Measurements from ENCODE around the gene SLC22A7. TPM values are rescaled to one million over a fixed set of nuclear protein-coding genes. Genes with fewer than 3 reads are reported as not detected.
"Not testable (repeated sequence)": the region's sequence is repeated elsewhere in the genome, so short reads cannot be mapped to it uniquely, and the experiment has no call there.

The SLC22A7 gene
- total and polyA plus RNA-seq, 2 of the 8 experiments (the other 6 are each of a cell fraction or from before 2014, with no cell fraction given) = not detected

- H2BK20ac ChIP-seq (ENCODE audit: low read length); H4K8ac ChIP-seq (ENCODE audit: extremely low read depth, insufficient read depth, low read length); H3K79me1 ChIP-seq (ENCODE audit: low read depth, low read length); H3K4ac ChIP-seq (replicated peaks; ENCODE audit: insufficient read length, low read depth, low read length); POLR2A ChIA-PET (ENCODE audit: partially characterized antibody); H3K79me2 ChIP-seq (ENCODE audit: control insufficient read depth in 1 of 2, insufficient read depth in 2 of 2, low read length in 2 of 2); H3K23ac ChIP-seq (ENCODE audit: insufficient read length); H2BK120ac ChIP-seq (replicated peaks; ENCODE audit: low read depth, low read length); H4K91ac ChIP-seq (replicated peaks; ENCODE audit: insufficient read length, low read length); H2AK5ac ChIP-seq (ENCODE audit: low read depth, low read length); H4K5ac ChIP-seq (ENCODE audit: insufficient read length, low read depth, low read length); H3K18ac ChIP-seq (ENCODE audit: extremely low read depth, low read length); H3K9me3 ChIP-seq (ENCODE audit: insufficient read depth in 2 of 2, low read depth in 1 of 2, low read length in 1 of 2); H2BK5ac ChIP-seq (ENCODE audit: low read depth, low read length); H2BK15ac ChIP-seq (ENCODE audit: low read length); FAIRE-seq; H3K56ac ChIP-seq (replicated peaks; ENCODE audit: insufficient read length, low read depth, low read length); H3K27ac ChIP-seq (ENCODE audit: low read depth, low read length); H3K9ac ChIP-seq (replicated peaks in 1 of 4; ENCODE audit: extremely low read depth in 1 of 4, low read depth in 3 of 4, low read length in 3 of 4); H4K20me1 ChIP-seq (replicated peaks in 1 of 2; ENCODE audit: control insufficient read depth in 1 of 2, insufficient read depth in 2 of 2, low read length in 2 of 2); H3K14ac ChIP-seq (ENCODE audit: insufficient read length); H3K27me3 ChIP-seq (replicated peaks in 1 of 4; ENCODE audit: control insufficient read depth in 3 of 4, extremely low read depth in 1 of 4, insufficient read depth in 3 of 4, low read length in 3 of 4); H3K4me1 ChIP-seq (replicated peaks in 1 of 4; ENCODE audit: control insufficient read depth in 3 of 4, insufficient read depth in 4 of 4, low read length in 3 of 4); H2BK12ac ChIP-seq (ENCODE audit: low read depth, low read length); H3K4me2 ChIP-seq (ENCODE audit: insufficient read depth in 1 of 2, low read depth in 2 of 2, low read length in 2 of 2); DNase-seq (ENCODE audit: low read depth in 1 of 2, low spot score in 2 of 2); H3K23me2 ChIP-seq (ENCODE audit: low read depth, low read length); H3K4me3 ChIP-seq (ENCODE audit: extremely low read depth in 1 of 4, insufficient read depth in 2 of 4, low read depth in 3 of 4, low read length in 4 of 4); H2AFZ ChIP-seq (ENCODE audit: low read length): not testable (repeated sequence)
- CTCF ChIA-PET (ENCODE audit: partially characterized antibody) = interaction anchor here (0.6 to 0.8 kb wide), 2 partner anchors 90 to 139 kb away, joined by 3 to 4 read pairs; no protein-coding TSS in a partner anchor
- H3K36me3 ChIP-seq (ENCODE audit: control insufficient read depth in 2 of 4, insufficient read depth in 4 of 4, low read length in 3 of 4) = peaks cover 5 to 22% (median 17%) of the 10 kb centered on the region in 4 experiments; a peak in 7 of 8 replicates
- WGBS, 2 experiments (ENCODE audit: extremely low coverage in 1 of 2, insufficient coverage in 1 of 2, insufficient read length in 1 of 2, insufficient replicate concordance in 2 of 2, low coverage in 1 of 2, low lambda C conversion rate in 2 of 2, missing lambda C conversion rate in 1 of 2) = 87% methylated on average over 5 of the region's 5 CpGs; no CpG with 5 or more reads in 1 of the 2 experiments
Measured at GRCh38 chr6:43351951-43352350, 53.9 kb downstream of the SLC22A7 start.

Small RNA genes lying within 50 kb of the gene (small RNA-seq; reads per million reads assigned to genes)
- gene RPL12P47 (ENCODE audit: insufficient read depth) = not detected

Other genes starting within 250 kb of the SLC22A7 start
- 10.8 and 11.4 TPM in 2 replicates for gene CUL7, start 244.4 kb upstream of the SLC22A7 start, total RNA-seq (2021; fragmentation: NEBNext Ultra II Directional; extraction: Animal tissue kit (Norgen Biotek cat#: 25700))
- 15.0 and 19.1 TPM in 2 replicates for gene CUL7, start 244.4 kb upstream of the SLC22A7 start, polyA plus RNA-seq (2011; rRNA removed)
- 97.7 and 99.9 TPM in 2 replicates for gene MRPL2, start 238.8 kb upstream of the SLC22A7 start, total RNA-seq (2021; fragmentation: NEBNext Ultra II Directional; extraction: Animal tissue kit (Norgen Biotek cat#: 25700))
- gene MRPL2, start 238.8 kb upstream of the SLC22A7 start, polyA plus RNA-seq (2011; rRNA removed) = 58.7 and 61.0 TPM in 2 replicates
- 27.7 and 28.5 TPM in 2 replicates for gene KLC4, start 238.6 kb upstream of the SLC22A7 start, total RNA-seq (2021; fragmentation: NEBNext Ultra II Directional; extraction: Animal tissue kit (Norgen Biotek cat#: 25700))
- gene KLC4, start 238.6 kb upstream of the SLC22A7 start, polyA plus RNA-seq (2011; rRNA removed) = 15.7 and 23.8 TPM in 2 replicates
- gene PTK7, start 221.9 kb upstream of the SLC22A7 start, total RNA-seq (2021; fragmentation: NEBNext Ultra II Directional; extraction: Animal tissue kit (Norgen Biotek cat#: 25700)) = 130 and 138 TPM in 2 replicates
- 110 and 133 TPM in 2 replicates for gene PTK7, start 221.9 kb upstream of the SLC22A7 start, polyA plus RNA-seq (2011; rRNA removed)
- 49.0 and 52.7 TPM in 2 replicates for gene SRF, start 127.0 kb upstream of the SLC22A7 start, total RNA-seq (2021; fragmentation: NEBNext Ultra II Directional; extraction: Animal tissue kit (Norgen Biotek cat#: 25700))
- 69.5 and 88.6 TPM in 2 replicates for gene SRF, start 127.0 kb upstream of the SLC22A7 start, polyA plus RNA-seq (2011; rRNA removed)
- gene CUL9, start 116.1 kb upstream of the SLC22A7 start, total RNA-seq (2021; fragmentation: NEBNext Ultra II Directional; extraction: Animal tissue kit (Norgen Biotek cat#: 25700)) = 9.8 and 10.5 TPM in 2 replicates
- 7.7 and 10.2 TPM in 2 replicates for gene CUL9, start 116.1 kb upstream of the SLC22A7 start, polyA plus RNA-seq (2011; rRNA removed)
- 33.9 and 37.2 TPM in 2 replicates for gene DNPH1, start 68.8 kb upstream of the SLC22A7 start, total RNA-seq (2021; fragmentation: NEBNext Ultra II Directional; extraction: Animal tissue kit (Norgen Biotek cat#: 25700))
- 134 and 168 TPM in 2 replicates for gene DNPH1, start 68.8 kb upstream of the SLC22A7 start, polyA plus RNA-seq (2011; rRNA removed)
- 1.5 and 1.6 TPM in 2 replicates for gene TTBK1, start 54.8 kb upstream of the SLC22A7 start, total RNA-seq (2021; fragmentation: NEBNext Ultra II Directional; extraction: Animal tissue kit (Norgen Biotek cat#: 25700))
- 0.53 and 0.63 TPM in 2 replicates for gene TTBK1, start 54.8 kb upstream of the SLC22A7 start, polyA plus RNA-seq (2011; rRNA removed)
- gene CRIP3, start 10.6 kb downstream of the SLC22A7 start, total RNA-seq (2021; fragmentation: NEBNext Ultra II Directional; extraction: Animal tissue kit (Norgen Biotek cat#: 25700)) = 37.6 and 46.3 TPM in 2 replicates
- gene CRIP3, start 10.6 kb downstream of the SLC22A7 start, polyA plus RNA-seq (2011; rRNA removed) = 34.0 and 38.7 TPM in 2 replicates
- 22.1 and 22.3 TPM in 2 replicates for gene ZNF318, start 71.4 kb downstream of the SLC22A7 start, total RNA-seq (2021; fragmentation: NEBNext Ultra II Directional; extraction: Animal tissue kit (Norgen Biotek cat#: 25700))
- 10.2 and 11.1 TPM in 2 replicates for gene ZNF318, start 71.4 kb downstream of the SLC22A7 start, polyA plus RNA-seq (2011; rRNA removed)
- gene ABCC10, start 129.3 kb downstream of the SLC22A7 start, total RNA-seq (2021; fragmentation: NEBNext Ultra II Directional; extraction: Animal tissue kit (Norgen Biotek cat#: 25700)) = 21.0 and 24.6 TPM in 2 replicates
- 15.5 and 22.3 TPM in 2 replicates for gene ABCC10, start 129.3 kb downstream of the SLC22A7 start, polyA plus RNA-seq (2011; rRNA removed)
- gene DLK2, start 157.3 kb downstream of the SLC22A7 start, total RNA-seq (2021; fragmentation: NEBNext Ultra II Directional; extraction: Animal tissue kit (Norgen Biotek cat#: 25700)) = 0.37 and 0.67 TPM in 2 replicates
- gene DLK2, start 157.3 kb downstream of the SLC22A7 start, polyA plus RNA-seq (2011; rRNA removed) = 0.80 and 1.6 TPM in 2 replicates
- 36.8 and 40.4 TPM in 2 replicates for gene TJAP1, start 179.3 kb downstream of the SLC22A7 start, total RNA-seq (2021; fragmentation: NEBNext Ultra II Directional; extraction: Animal tissue kit (Norgen Biotek cat#: 25700))
- gene TJAP1, start 179.3 kb downstream of the SLC22A7 start, polyA plus RNA-seq (2011; rRNA removed) = 30.7 and 50.1 TPM in 2 replicates
- 0.26 and 0.69 TPM in 2 replicates for gene LRRC73, start 212.1 kb downstream of the SLC22A7 start, total RNA-seq (2021; fragmentation: NEBNext Ultra II Directional; extraction: Animal tissue kit (Norgen Biotek cat#: 25700))
- 0.24 and 0.25 TPM in 2 replicates for gene LRRC73, start 212.1 kb downstream of the SLC22A7 start, polyA plus RNA-seq (2011; rRNA removed)
- gene YIPF3, start 218.7 kb downstream of the SLC22A7 start, total RNA-seq (2021; fragmentation: NEBNext Ultra II Directional; extraction: Animal tissue kit (Norgen Biotek cat#: 25700)) = 77.2 and 78.2 TPM in 2 replicates
- gene YIPF3, start 218.7 kb downstream of the SLC22A7 start, polyA plus RNA-seq (2011; rRNA removed) = 225 and 284 TPM in 2 replicates
- gene POLR1C, start 218.8 kb downstream of the SLC22A7 start, total RNA-seq (2021; fragmentation: NEBNext Ultra II Directional; extraction: Animal tissue kit (Norgen Biotek cat#: 25700)) = 46.9 and 49.6 TPM in 2 replicates
- gene POLR1C, start 218.8 kb downstream of the SLC22A7 start, polyA plus RNA-seq (2011; rRNA removed) = 30.0 and 42.9 TPM in 2 replicates